GM12864 (cell line): ENCODE results near the gene OMA1.

Experiments used
- DNase-seq: peaks from one replicate; pipeline ENCODE4 v3.0.0-alpha.2; 2011; ENCODE audit warnings: low read depth
- H3K4me3 ChIP-seq: 2 replicates; pipeline ENCODE4 v1.5.1; 2011; ENCODE audit warnings: mild to moderate bottlenecking, low read depth, low read length, control low read depth
- CTCF ChIP-seq: IDR thresholded peaks from 2 replicates; pipeline ENCODE4 v1.5.1; 2011; ENCODE audit warnings: low read depth, mild to moderate bottlenecking, moderate library complexity, low read length, control low read depth, inconsistent platforms; ENCODE audit errors: missing control alignments

Gene OMA1

GRCh38 chr1:58581641-58582040, 35.1 kb upstream of the OMA1 start:
- H3K4me3 ChIP-seq = no peak overlapping the region
- DNase-seq = no peak
- no peak for TF ChIP-seq CTCF

- no peak for TF ChIP-seq CTCF
- DNase-seq = no peak
- H3K4me3 ChIP-seq = no peak overlapping the region
Measured at GRCh38 chr1:58580186-58580585, 33.7 kb upstream of the OMA1 start.

- no peak for DNase-seq
- H3K4me3 ChIP-seq = no peak overlapping the region
- no peak for TF ChIP-seq CTCF
Measured at GRCh38 chr1:58577654-58578030, 31.1 kb upstream of the OMA1 start.

- no peak for DNase-seq
- H3K4me3 ChIP-seq = no peak within 1 kb of the TSS
Measured at GRCh38 chr1:58576727-58577653, 30.5 kb upstream of the OMA1 start, which contains the start of gene TACSTD2. TACSTD2 (minus strand) TSS chr1:58577252; CDS start chr1:58577156, 96 bp downstream.

GRCh38 chr1:58576325-58576726, 29.8 kb upstream of the OMA1 start:
- no peak overlapping the region for H3K4me3 ChIP-seq
- TF ChIP-seq CTCF = no peak
- no peak for DNase-seq

More at GRCh38 chr1:58576727-58577653, 30.5 kb upstream of the OMA1 start, which contains the start of gene TACSTD2:
- no peak for TF ChIP-seq CTCF

GRCh38 chr1:58575551-58576324, 29.2 kb upstream of the OMA1 start:
- no peak for DNase-seq

More at GRCh38 chr1:58575551-58576324, 29.2 kb upstream of the OMA1 start:
- no peak overlapping the region for H3K4me3 ChIP-seq
- TF ChIP-seq CTCF = no peak
